ENCODE measurements around the gene NR2F6.
"Not testable (repeated sequence)": the region's sequence is repeated elsewhere in the genome, so short reads cannot be mapped to it uniquely, and the experiment has no call there.

The NR2F6 gene

GRCh38 chr19:17245535-17245984 lies at the start of gene NR2F6:
Gene NR2F6, minus strand, starts transcription at chr19:17245919. Its CDS starts 699 bp downstream, at chr19:17245220.
- no peak for DNase-seq

- peak in 1 of 2 donors; percentile 3 for DNase-seq
Measured at GRCh38 chr19:17294051-17294891, 48.6 kb upstream of the NR2F6 start.

- DNase-seq = no peak
Measured at GRCh38 chr19:17293605-17294004, 47.9 kb upstream of the NR2F6 start.

GRCh38 chr19:17292301-17293074 lies 46.8 kb upstream of the NR2F6 start:
- peak; percentile 72 to 76 for DNase-seq

DNA sequence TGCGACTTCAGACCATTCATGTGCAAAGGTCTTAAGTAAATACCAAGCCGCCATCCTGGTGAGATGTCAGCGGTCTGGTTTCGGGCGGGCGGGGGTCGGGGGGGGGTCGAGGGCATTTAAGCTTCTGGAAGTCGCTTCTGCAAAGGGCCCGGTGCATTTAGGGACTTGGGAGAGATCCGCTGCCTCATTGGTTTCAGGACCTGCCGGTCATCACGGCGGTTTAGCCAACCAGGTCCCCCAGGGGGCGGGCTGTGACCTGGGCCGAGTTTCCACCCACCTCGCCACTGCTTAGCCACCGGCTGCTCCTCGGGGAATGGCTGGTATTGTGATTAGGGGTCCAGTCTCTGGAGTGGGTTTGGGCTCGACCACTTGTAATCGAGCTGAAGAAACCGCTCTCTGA lies 43.8 kb upstream of the NR2F6 start:
- peak; percentile 8 to 56 for DNase-seq

DNA sequence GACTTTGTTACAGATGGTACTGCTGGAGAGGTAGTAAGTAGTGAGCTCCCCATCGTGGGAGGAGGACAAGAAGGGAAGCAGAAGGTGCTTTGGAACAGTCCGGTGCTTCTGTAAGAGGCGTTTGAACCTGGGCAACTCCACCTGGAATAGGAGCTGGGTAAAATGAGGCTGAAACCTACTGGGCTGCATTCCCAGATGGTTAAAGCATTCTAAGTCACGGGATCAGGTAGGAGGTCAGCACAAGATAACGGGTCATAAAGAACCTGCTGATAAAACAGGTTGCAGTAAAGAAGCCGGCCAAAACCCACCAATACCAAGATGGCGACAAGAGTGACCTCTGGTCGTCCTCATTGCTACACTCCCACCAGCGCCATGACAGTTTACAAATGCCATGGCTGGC lies 41.0 kb upstream of the NR2F6 start:
- DNase-seq = no peak

DNA sequence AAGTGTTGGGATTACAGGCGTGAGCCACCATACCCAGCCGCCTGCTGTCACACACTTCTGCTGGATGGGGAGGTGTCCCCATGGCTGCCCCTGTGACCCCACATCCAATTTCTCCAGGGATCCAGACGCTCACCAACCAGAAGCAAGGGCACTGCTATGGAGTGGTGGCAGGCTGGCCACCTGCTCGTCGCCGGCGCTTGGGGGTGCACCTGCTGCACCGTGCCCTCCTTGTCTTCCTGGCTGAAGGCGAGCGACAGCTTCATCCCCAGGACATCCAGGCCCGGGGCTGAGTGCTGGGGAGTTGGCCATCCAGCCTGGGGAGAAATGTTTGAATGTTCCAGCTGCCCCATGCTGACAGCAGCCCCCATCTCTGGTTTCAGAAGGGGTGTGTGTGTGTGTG lies 40.5 kb upstream of the NR2F6 start:
- no peak for DNase-seq

GRCh38 chr19:17285415-17286135 lies 39.9 kb upstream of the NR2F6 start:
- no peak for DNase-seq

GRCh38 chr19:17283504-17283996 lies 37.8 kb upstream of the NR2F6 start:
- DNase-seq = no peak

DNA sequence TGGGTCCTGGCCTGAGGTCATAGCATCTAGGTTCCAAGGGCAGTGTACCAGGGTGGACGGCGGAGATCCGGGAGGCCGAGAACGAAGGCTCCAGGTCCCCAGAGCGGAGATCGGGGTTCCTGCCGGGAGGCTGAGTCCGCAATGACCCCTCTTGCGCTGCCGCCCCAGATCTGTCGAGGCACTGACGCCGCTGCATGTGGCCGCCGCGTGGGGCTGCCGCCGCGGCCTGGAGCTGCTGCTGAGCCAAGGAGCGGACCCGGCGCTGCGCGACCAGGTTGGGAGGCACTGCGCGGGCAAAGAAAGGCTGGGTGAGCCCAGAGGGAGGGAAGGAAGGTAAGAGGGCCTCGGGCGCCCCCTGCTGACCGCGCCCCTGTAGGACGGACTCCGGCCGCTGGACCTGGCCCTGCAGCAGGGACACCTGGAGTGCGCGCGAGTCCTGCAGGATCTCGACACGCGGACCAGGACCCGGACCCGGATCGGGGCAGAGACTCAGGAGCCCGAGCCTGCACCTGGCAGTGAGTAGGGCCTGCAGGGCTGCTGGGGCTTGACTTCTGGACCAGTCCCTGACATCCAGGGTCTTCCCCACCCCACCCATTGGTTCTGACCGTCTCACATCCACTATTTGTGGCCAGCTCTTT lies 36.9 kb upstream of the NR2F6 start:
- peak; percentile 59 to 60 for DNase-seq

GRCh38 chr19:17281391-17282304 lies 35.9 kb upstream of the NR2F6 start, which contains the start of gene ANKLE1:
Gene ANKLE1, plus strand, starts transcription at chr19:17281901. Its CDS starts 20 bp downstream, at chr19:17281921.
- peak; percentile 35 to 74 for DNase-seq

GRCh38 chr19:17279436-17279835 lies 33.7 kb upstream of the NR2F6 start:
- DNase-seq = no peak

- DNase-seq = no peak
Measured at GRCh38 chr19:17275441-17276175, 29.9 kb upstream of the NR2F6 start.

GRCh38 chr19:17274892-17275291 lies 29.2 kb upstream of the NR2F6 start:
- not testable (repeated sequence) for DNase-seq

- DNase-seq = no peak
Measured at GRCh38 chr19:17268754-17269153, 23.0 kb upstream of the NR2F6 start.

- DNase-seq = peak; percentile 76 to 100
Measured at GRCh38 chr19:17266975-17267788, 21.5 kb upstream of the NR2F6 start, which contains the start of gene BABAM1. Gene BABAM1, plus strand, starts transcription at chr19:17267443. Its CDS starts 1,364 bp downstream, at chr19:17268807.

GRCh38 chr19:17266589-17266974 lies 20.9 kb upstream of the NR2F6 start:
- peak in 1 of 2 donors; percentile 65 for DNase-seq

- no peak for DNase-seq
Measured at GRCh38 chr19:17266026-17266425, 20.3 kb upstream of the NR2F6 start.

DNA sequence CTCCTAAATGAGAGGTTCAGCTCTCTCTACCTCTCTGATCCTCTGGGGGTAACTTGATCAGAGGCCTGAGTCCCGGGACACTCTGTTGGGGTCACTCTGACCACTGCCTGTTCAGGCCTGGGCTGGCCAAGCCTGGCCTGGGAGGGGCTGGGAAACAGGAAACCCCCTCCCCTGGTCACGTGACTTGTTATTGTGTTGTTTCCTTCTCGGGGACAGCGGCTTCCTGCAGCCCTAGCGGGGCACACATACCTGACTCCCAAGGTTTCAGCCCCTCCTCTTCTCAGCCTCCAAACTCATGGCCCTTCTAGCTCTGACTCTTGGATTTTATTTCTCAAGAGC lies 18.9 kb upstream of the NR2F6 start, which contains the start of gene USHBP1:
Gene USHBP1, minus strand, starts transcription at position 105 of the 339 bp plus-strand sequence. CDS start 446 bp downstream, outside the sequence.
- DNase-seq = no peak
